GM12878 (cell line): ENCODE data around the gene IQCH. TPM values are rescaled to one million over a fixed set of nuclear protein-coding genes. Genes with fewer than 3 reads are reported as not detected.

Experiments
- BCLAF1 ChIP-seq: fragments of 450-650 bp; IDR thresholded peaks from 2 replicates; pipeline ENCODE4 v1.6.1; 2017; ENCODE audit warnings: antibody characterized with exemption, mild to moderate bottlenecking, moderate library complexity
- BRCA1 ChIP-seq: IDR thresholded peaks from 2 replicates; pipeline ENCODE4 v1.6.1; 2011; ENCODE audit warnings: low read depth, low read length, improper control_type of control experiment
- CEBPZ ChIP-seq: fragments of 150-350 bp; IDR thresholded peaks from 2 replicates; pipeline ENCODE4 v1.6.1; 2016; ENCODE audit warnings: low read depth, low read length
- JUNB ChIP-seq: IDR thresholded peaks from 2 replicates; pipeline ENCODE4 v1.6.1; 2016; ENCODE audit warnings: antibody characterized with exemption, mild to moderate bottlenecking
- PKNOX1 ChIP-seq: fragments of 450-650 bp; IDR thresholded peaks from 2 replicates; pipeline ENCODE4 v1.6.1; 2016; ENCODE audit warnings: mild to moderate bottlenecking
- POU2F2 ChIP-seq: IDR thresholded peaks from 3 replicates; pipeline ENCODE4 v1.6.1; 2011; ENCODE audit warnings: low read depth, mild to moderate bottlenecking, low read length, borderline replicate concordance
- SMC3 ChIP-seq: IDR thresholded peaks from 2 replicates; pipeline ENCODE4 v1.6.1; 2011; ENCODE audit warnings: low read length, improper control_type of control experiment, borderline replicate concordance
- SREBF2 ChIP-seq: IDR thresholded peaks from 2 replicates; pipeline ENCODE4 v1.6.1; 2012; ENCODE audit warnings: mild to moderate bottlenecking, low read length
- TBL1XR1 ChIP-seq: IDR thresholded peaks from 2 replicates; pipeline ENCODE4 v1.6.1; 2012; ENCODE audit warnings: low read depth, low read length, improper control_type of control experiment
- TCF3 ChIP-seq: IDR thresholded peaks from 2 replicates; pipeline ENCODE4 v1.6.1; 2012; ENCODE audit warnings: low read depth, mild to moderate bottlenecking, low read length, borderline replicate concordance; ENCODE audit not compliant: insufficient read depth
- polyA plus RNA-seq, 11 experiments: library from polyadenylated mRNA; depleted of rRNA in 4 of 11; unstranded in 6 of 11; stranded (reverse) in 5 of 11; fragments of >200 nt; fragmentation: Nextera tagmentation in 4 of 11; fragmentation: Illumina TruSeq in 1 of 11; extraction: Ambion mirVana in 4 of 11; extraction: Trizol in 1 of 11; gene quantifications; 1 replicate in 1 of 11; 2 replicates in 10 of 11; pipeline versions ENCODE4 v1.2.1 to v1.2.3, GENCODE V29; 2011 to 2016; ENCODE audit warnings: inconsistent platforms in 2 of 11, missing spikeins in 2 of 11, low read depth in 1 of 11
- total RNA-seq, 4 experiments: library from RNA; depleted of rRNA in 3 of 4; stranded (reverse); fragments of >200 nt in 3 of 4; fragmentation: Illumina TruSeq in 1 of 4; extraction: Trizol in 1 of 4; gene quantifications; 2 replicates each; pipeline versions ENCODE4 v1.2.1 to v1.2.3, GENCODE V29; 2013 to 2021

IQCH gene
- total and polyA plus RNA-seq, 10 of the 15 experiments (the other 5 are each of a cell fraction or from before 2014, with no cell fraction given), result 0.29 to 1.3 (median 0.99) TPM

- TF ChIP-seq CEBPZ (no peak), SREBF2 (no peak), TCF3 (no peak), PKNOX1 (no peak), BRCA1 (no peak), POU2F2 (no peak), TBL1XR1 (no peak), BCLAF1 (no peak), JUNB (no peak), SMC3 (no peak)
These were observed 258.5 kb downstream of the IQCH start (continued) for GRCh38 chr15:67512933-67513714.
